Pancreas (tissue), 10 donors: ENCODE measurements around the gene ZNF564. TPM values are rescaled to one million over a fixed set of nuclear protein-coding genes. Genes with fewer than 3 reads are reported as not detected.

Source experiments
- ATAC-seq, 4 donors: fragments of 200-7000 bp; cut with Tn5 transposase; one replicate each; pipeline versions ENCODE4 v1.8.0 to v1.9.1; 2020; ENCODE audit warnings: mild to moderate bottlenecking in 4 of 4, moderate library complexity in 4 of 4
- DNase-seq, 6 donors: peaks; one replicate each; pipeline ENCODE4 v3.0.0-alpha.2; 2020
- FAIRE-seq: peaks from 2 replicates; lab custom pipeline; 2012; peaks lifted over from hg19 to GRCh38; lab: Jason Lieb, UNC
- H3K27ac ChIP-seq, 4 donors: fragments of 200-600 bp; sonication (generic); 1 replicate in 3 of 4; 2 replicates in 1 of 4; pipeline versions ENCODE4 v1.5.0 to v1.8.0; 2020
- H3K27me3 ChIP-seq, 4 donors: fragments of 200-600 bp; one replicate each; pipeline ENCODE4 v1.8.0; 2021
- H3K36me3 ChIP-seq, 3 donors: fragments of 200-600 bp; sonication (generic) in 1 of 3; one replicate each; pipeline versions ENCODE4 v1.5.0 to v1.8.0; 2020 to 2021
- H3K4me1 ChIP-seq, 3 donors: fragments of 200-600 bp; one replicate each; pipeline ENCODE4 v1.8.0; 2021
- H3K4me3 ChIP-seq, 4 donors: fragments of 200-600 bp; sonication (generic) in 2 of 4; one replicate each; pipeline versions ENCODE4 v1.5.0 to v1.8.0; 2020 to 2021
- H3K9me3 ChIP-seq, 4 donors: fragments of 200-600 bp; one replicate each; pipeline ENCODE4 v1.8.0; 2021
- WGBS, 2 donors: extraction: QIAGEN DNeasy Blood & Tissue Kit; methylation state at CpG; one replicate each; pipeline ENCODE4 v1.1.7; 2013; 5-methylcytosine and 5-hydroxymethylcytosine counted together
- intact Hi-C, 3 donors: fragments of 100-400 bp; cut with DNase I; formaldehyde crosslinking; loops; one replicate each; pipeline versions ENCODE4 v1.11.1 to v1.14.2; 2022
- polyA plus RNA-seq, 2 donors: library from polyadenylated mRNA; stranded (reverse); fragments of 200-250 nt; gene quantifications; one replicate each; pipeline ENCODE4 v1.2.3, GENCODE V29; 2013
- total RNA-seq, 6 donors: library from RNA; stranded (reverse); fragmentation: NEBNext Ultra II Directional in 4 of 6; extraction: Animal tissue kit (Norgen Biotek cat#: 25700) in 4 of 6; gene quantifications; one replicate each; pipeline versions ENCODE4 v1.2.1 to v1.2.4, GENCODE V29; 2021 to 2023
- TF ChIP-seq, protein P1 (sequence below), 4 donors: fragments of 200-600 bp; sonication (generic) in 3 of 4; IDR thresholded peaks; one replicate each; pipeline versions ENCODE4 v1.5.0 to v1.8.0; 2021; ENCODE audit warnings: antibody characterized with exemption in 4 of 4
- donor health status: healthy with polysubstance abuse.
- donor health status: DM: no; HTN: no; CAD: no; lungs with moderate emphysema.
- donor health status: DM: no; HTN: no; CAD: no.
- donor health status: control.
- donor health status: control.
- donor health status: Bipolar disorder and iron deficiency.
- donor health status: DM: yes; HTN: yes; CAD: no.
- donor health status: DM: no; HTN: no; CAD: no.
- donor health status: DM: no; HTN: no; CAD: no.
- donor health status: DM: yes; HTN: yes; CAD: no.

Gene ZNF564
- total and polyA plus RNA-seq, 8 donors: 4.2 to 10.4 (median 6.0) TPM

- H3K36me3 ChIP-seq: no peaks in the 10 kb centered on the region
- H3K27ac ChIP-seq: no peak overlapping the region
- DNase-seq (no peak), FAIRE-seq (no peak), ATAC-seq (peak in 2 of 4 donors; percentile 24 to 50)
- no peaks in the 10 kb centered on the region for H3K27me3 ChIP-seq
- no peaks in the 10 kb centered on the region for H3K9me3 ChIP-seq
- TF ChIP-seq, protein P1, sequence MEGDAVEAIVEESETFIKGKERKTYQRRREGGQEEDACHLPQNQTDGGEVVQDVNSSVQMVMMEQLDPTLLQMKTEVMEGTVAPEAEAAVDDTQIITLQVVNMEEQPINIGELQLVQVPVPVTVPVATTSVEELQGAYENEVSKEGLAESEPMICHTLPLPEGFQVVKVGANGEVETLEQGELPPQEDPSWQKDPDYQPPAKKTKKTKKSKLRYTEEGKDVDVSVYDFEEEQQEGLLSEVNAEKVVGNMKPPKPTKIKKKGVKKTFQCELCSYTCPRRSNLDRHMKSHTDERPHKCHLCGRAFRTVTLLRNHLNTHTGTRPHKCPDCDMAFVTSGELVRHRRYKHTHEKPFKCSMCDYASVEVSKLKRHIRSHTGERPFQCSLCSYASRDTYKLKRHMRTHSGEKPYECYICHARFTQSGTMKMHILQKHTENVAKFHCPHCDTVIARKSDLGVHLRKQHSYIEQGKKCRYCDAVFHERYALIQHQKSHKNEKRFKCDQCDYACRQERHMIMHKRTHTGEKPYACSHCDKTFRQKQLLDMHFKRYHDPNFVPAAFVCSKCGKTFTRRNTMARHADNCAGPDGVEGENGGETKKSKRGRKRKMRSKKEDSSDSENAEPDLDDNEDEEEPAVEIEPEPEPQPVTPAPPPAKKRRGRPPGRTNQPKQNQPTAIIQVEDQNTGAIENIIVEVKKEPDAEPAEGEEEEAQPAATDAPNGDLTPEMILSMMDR (IDR thresholded peaks at IDR 0.05): no peak
- H3K4me3 ChIP-seq: no peak overlapping the region
- H3K4me1 ChIP-seq: peaks cover 0 to 8% (median 4%) of the 10 kb centered on the region in 3 donors
- WGBS, 2 donors: 83 to 90% methylated on average over 5 of the region's 5 CpGs
- intact Hi-C loops: no loop called here
These were observed 6.8 kb downstream of the ZNF564 start for GRCh38 chr19:12544401-12544876.

DNA sequence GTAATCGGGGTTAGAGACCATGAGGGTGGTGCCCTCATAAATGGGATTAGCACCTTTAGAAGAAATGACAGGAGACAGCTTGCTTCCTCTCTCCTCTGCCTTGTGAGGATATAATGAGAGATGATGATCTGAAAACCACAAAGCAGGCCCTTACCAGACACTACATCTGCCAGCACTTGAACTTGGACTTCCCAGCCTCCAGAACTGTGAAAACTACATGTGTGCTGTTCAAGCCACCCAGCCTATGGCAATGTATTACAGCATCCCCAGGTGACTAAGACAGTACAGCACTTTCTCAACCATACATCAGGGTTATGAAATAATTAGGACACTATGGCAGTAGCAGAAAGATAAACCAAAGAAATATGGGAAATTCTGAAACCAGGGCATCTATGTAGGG, 7.4 kb downstream of the ZNF564 start:
- Histone ChIP-seq H3K27me3 (no peaks in the 10 kb centered on the region), H3K4me1 (peaks cover 0 to 3% (median 0%) of the 10 kb centered on the region in 3 donors), H3K4me3 (no peak overlapping the region), H3K9me3 (no peaks in the 10 kb centered on the region), H3K36me3 (no peaks in the 10 kb centered on the region), H3K27ac (no peak overlapping the region)
- WGBS, 2 donors: 86 to 100% methylated on average over 1 of the region's 1 CpG
- TF ChIP-seq, protein P1 (IDR thresholded peaks at IDR 0.05): no peak
- DNase-seq (no peak), FAIRE-seq (no peak), ATAC-seq (no peak)
- intact Hi-C loops: no loop called here

GRCh38 chr19:12527034-12527836, 24.0 kb downstream of the ZNF564 start:
- TF ChIP-seq, protein P1 (IDR thresholded peaks at IDR 0.05): no peak
- Histone ChIP-seq H3K27me3 (no peaks in the 10 kb centered on the region), H3K9me3 (peaks cover 5 to 23% (median 11%) of the 10 kb centered on the region in 4 donors), H3K4me3 (no peak overlapping the region), H3K27ac (no peak overlapping the region), H3K4me1 (no peaks in the 10 kb centered on the region), H3K36me3 (peaks cover 13 to 37% (median 20%) of the 10 kb centered on the region in 3 donors)
- no peak for ATAC-seq
- intact Hi-C loops: no loop called here
- FAIRE-seq: no peak
- DNase-seq: no peak
- WGBS, 2 donors: 99 to 100% methylated on average over 8 of the region's 8 CpGs

DNA sequence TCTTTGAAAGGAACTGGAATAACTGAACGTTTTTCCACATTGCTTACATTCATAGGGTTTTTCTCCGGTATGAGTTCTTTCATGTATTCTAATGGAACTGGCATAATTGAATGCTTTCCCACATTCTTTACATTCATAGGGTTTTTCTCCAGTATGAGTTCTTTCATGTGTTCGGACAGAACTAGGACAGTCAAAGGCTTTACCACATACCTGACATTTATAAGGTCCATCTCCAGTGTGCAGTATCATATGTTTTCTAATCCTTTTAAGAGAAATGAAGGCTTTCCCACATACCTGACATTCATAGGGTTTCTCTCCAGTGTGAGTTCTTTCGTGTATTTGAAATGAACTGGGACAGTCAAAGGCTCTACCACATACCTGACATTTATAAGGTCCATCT, 24.7 kb downstream of the ZNF564 start:
- Histone ChIP-seq H3K4me3 (no peak overlapping the region), H3K9me3 (peaks cover 5 to 23% (median 11%) of the 10 kb centered on the region in 4 donors), H3K27ac (no peak overlapping the region), H3K36me3 (peaks cover 13 to 37% (median 20%) of the 10 kb centered on the region in 3 donors), H3K27me3 (no peaks in the 10 kb centered on the region), H3K4me1 (no peaks in the 10 kb centered on the region)
- no peak for FAIRE-seq
- TF ChIP-seq, protein P1 (IDR thresholded peaks at IDR 0.05): no peak
- WGBS, 2 donors: 90 to 93% methylated on average over 4 of the region's 4 CpGs
- DNase-seq: no peak
- ATAC-seq: no peak
- intact Hi-C loops: no loop called here

GRCh38 chr19:12521996-12522395, 29.3 kb downstream of the ZNF564 start:
- no peak for ATAC-seq
- peaks cover 0 to 15% (median 5%) of the 10 kb centered on the region in 4 donors for H3K9me3 ChIP-seq

More at GRCh38 chr19:12521996-12522395, 29.3 kb downstream of the ZNF564 start:
- peaks cover 7 to 16% (median 10%) of the 10 kb centered on the region in 3 donors for H3K36me3 ChIP-seq
- intact Hi-C loops: no loop called here
- no peaks in the 10 kb centered on the region for H3K4me1 ChIP-seq
- no peak overlapping the region for H3K27ac ChIP-seq
- H3K4me3 ChIP-seq: no peak overlapping the region
- FAIRE-seq (no peak), DNase-seq (no peak)
- WGBS, 2 donors: 72 to 74% methylated on average over 6 of the region's 6 CpGs
- H3K27me3 ChIP-seq: no peaks in the 10 kb centered on the region
- TF ChIP-seq, protein P1 (IDR thresholded peaks at IDR 0.05): no peak
